Calu3 (cell line): ENCODE measurements around the gene ERFL. TPM values are rescaled to one million over a fixed set of nuclear protein-coding genes. Genes with fewer than 3 reads are reported as not detected.

ENCODE experiments used
- BruUV-seq: library from RNA; stranded (reverse); fragments of 400-500 nt; replicated peaks from 2 replicates; lab custom pipeline; 2021; lab: Mats Ljungman, UMichigan
- CTCF ChIA-PET: fragments of 300-600 bp; sonication (Branson Sonifier 250); formaldehyde crosslinking; loops from one replicate; lab custom pipeline; 2022; ENCODE audit warnings: antibody characterized with exemption; lab: Charles Lee
- DNase-seq: peaks from one replicate; pipeline ENCODE4 v3.0.0; 2022
- H3K27ac Mint-ChIP-seq: one replicate; pipeline ENCODE4 v1.8.0; 2022; ENCODE audit warnings: mixed read lengths; ENCODE audit not compliant: unreplicated experiment
- H3K27me3 Mint-ChIP-seq: one replicate; pipeline ENCODE4 v1.8.0; 2022; ENCODE audit warnings: mixed read lengths; ENCODE audit not compliant: unreplicated experiment
- H3K36me3 Mint-ChIP-seq: one replicate; pipeline ENCODE4 v1.8.0; 2022; ENCODE audit warnings: mild to moderate bottlenecking, moderate library complexity, mixed read lengths; ENCODE audit not compliant: insufficient read depth, unreplicated experiment
- H3K4me1 Mint-ChIP-seq: one replicate; pipeline ENCODE4 v1.8.0; 2022; ENCODE audit warnings: mild to moderate bottlenecking, low read depth, mixed read lengths; ENCODE audit not compliant: unreplicated experiment
- H3K4me3 Mint-ChIP-seq: one replicate; pipeline ENCODE4 v1.8.0; 2022; ENCODE audit warnings: mild to moderate bottlenecking, low read depth, moderate library complexity, mixed read lengths; ENCODE audit not compliant: unreplicated experiment
- H3K9me3 Mint-ChIP-seq: one replicate; pipeline ENCODE4 v1.8.0; 2022; ENCODE audit warnings: low read depth, mixed read lengths; ENCODE audit not compliant: unreplicated experiment
- CTCF ChIP-seq: fragments of 200-600 bp; IDR thresholded peaks from one replicate; pipeline ENCODE4 v1.8.0; 2022; ENCODE audit warnings: antibody characterized with exemption; ENCODE audit not compliant: unreplicated experiment
- intact Hi-C: fragments of 100-400 bp; cut with micrococcal nuclease; formaldehyde crosslinking; loops from one replicate; pipeline ENCODE4 v1.10.0; 2022; ENCODE audit not compliant: unreplicated experiment
- total RNA-seq: library from RNA; stranded (reverse); gene quantifications from 2 replicates; pipeline ENCODE4 v1.2.3, GENCODE V29; 2022

ERFL gene
- total RNA-seq, 1 experiment from 2014 or later, result 0.21 TPM

- H3K4me3 Mint-ChIP-seq, result no peak overlapping the region
- H3K27me3 Mint-ChIP-seq, result no peaks in the 10 kb centered on the region
- no peak for DNase-seq
- CTCF ChIA-PET, result interaction anchor here (0.5 to 0.6 kb wide), 2 partner anchors 50 to 1197 kb away, joined by 4 to 10 read pairs; no protein-coding TSS in a partner anchor
- H3K36me3 Mint-ChIP-seq, result no peaks in the 10 kb centered on the region
- intact Hi-C loops, result no loop called here
- TF ChIP-seq CTCF, result no peak
- no TSS peak for BruUV-seq
- H3K9me3 Mint-ChIP-seq, result no peaks in the 10 kb centered on the region
- no peak overlapping the region for H3K27ac Mint-ChIP-seq
- H3K4me1 Mint-ChIP-seq, result peaks cover 9% of the 10 kb centered on the region
Measured at GRCh38 chr19:41921577-41922576, 6.4 kb downstream of the ERFL start.

GRCh38 chr19:41920882-41921576 is 7.2 kb downstream of the ERFL start:
- no peak for DNase-seq
- H3K4me1 Mint-ChIP-seq, result peaks cover 9% of the 10 kb centered on the region
- BruUV-seq, result no TSS peak
- H3K27ac Mint-ChIP-seq, result no peak overlapping the region
- no peak for TF ChIP-seq CTCF
- no peaks in the 10 kb centered on the region for H3K36me3 Mint-ChIP-seq
- CTCF ChIA-PET, result no interaction called here
- H3K9me3 Mint-ChIP-seq, result no peaks in the 10 kb centered on the region
- H3K27me3 Mint-ChIP-seq, result no peaks in the 10 kb centered on the region
- intact Hi-C loops, result no loop called here
- H3K4me3 Mint-ChIP-seq, result no peak overlapping the region

GRCh38 chr19:41919948-41920712 is 8.1 kb downstream of the ERFL start:
- intact Hi-C loops, result no loop called here
- H3K36me3 Mint-ChIP-seq, result no peaks in the 10 kb centered on the region
- CTCF ChIA-PET, result no interaction called here
- peaks cover 9% of the 10 kb centered on the region for H3K4me1 Mint-ChIP-seq
- H3K4me3 Mint-ChIP-seq, result no peak overlapping the region
- no peak for DNase-seq
- H3K9me3 Mint-ChIP-seq, result no peaks in the 10 kb centered on the region
- TF ChIP-seq CTCF, result no peak
- no TSS peak for BruUV-seq
- H3K27ac Mint-ChIP-seq, result no peak overlapping the region
- no peaks in the 10 kb centered on the region for H3K27me3 Mint-ChIP-seq

GRCh38 chr19:41918653-41919244 is 9.5 kb downstream of the ERFL start:
- peaks cover 9% of the 10 kb centered on the region for H3K4me1 Mint-ChIP-seq
- no peaks in the 10 kb centered on the region for H3K36me3 Mint-ChIP-seq
- no peaks in the 10 kb centered on the region for H3K9me3 Mint-ChIP-seq
- no peak for TF ChIP-seq CTCF
- no peak overlapping the region for H3K4me3 Mint-ChIP-seq
- BruUV-seq, result no TSS peak
- no peak for DNase-seq
- no peak overlapping the region for H3K27ac Mint-ChIP-seq
- CTCF ChIA-PET, result interaction anchor here (0.6 kb wide), 1 partner anchor 19 kb away, joined by 4 read pairs; no protein-coding TSS in a partner anchor
- no peaks in the 10 kb centered on the region for H3K27me3 Mint-ChIP-seq
- intact Hi-C loops, result no loop called here
